Type B pancreatic cell (in vitro differentiated cells): ENCODE measurements around the gene EFNB3. TPM values are rescaled to one million over a fixed set of nuclear protein-coding genes. Genes with fewer than 3 reads are reported as not detected.
A peak's percentile ranks its signal among the peaks of the same experiment; 100 is the strongest.

Experiments used
- DNase-seq: peaks from one replicate; pipeline ENCODE4 v3.0.0; 2021; ENCODE audit warnings: mixed read lengths; ENCODE audit not compliant: unreplicated experiment; ENCODE audit errors: extremely low spot score
- H3K27ac Mint-ChIP-seq: 2 replicates; pipeline ENCODE4 v1.8.0; 2021; ENCODE audit warnings: mild to moderate bottlenecking, mixed read lengths
- H3K27me3 Mint-ChIP-seq: 2 replicates; pipeline ENCODE4 v1.8.0; 2021; ENCODE audit warnings: mixed read lengths
- H3K36me3 Mint-ChIP-seq: 2 replicates; pipeline ENCODE4 v1.8.0; 2021; ENCODE audit warnings: mixed read lengths
- H3K4me1 Mint-ChIP-seq: one replicate; pipeline ENCODE4 v1.8.0; 2021; ENCODE audit warnings: mixed read lengths; ENCODE audit not compliant: unreplicated experiment
- H3K4me3 Mint-ChIP-seq: 2 replicates; pipeline ENCODE4 v1.8.0; 2021; ENCODE audit warnings: mild to moderate bottlenecking, mixed read lengths
- H3K9me3 Mint-ChIP-seq: 2 replicates; pipeline ENCODE4 v1.8.0; 2021; ENCODE audit warnings: mixed read lengths
- CTCF ChIP-seq: fragments of 200-600 bp; sonication (generic); conservative IDR thresholded peaks from 2 replicates; pipeline ENCODE4 v1.5.0; 2021; ENCODE audit warnings: antibody characterized with exemption, mild to moderate bottlenecking
- total RNA-seq: library from RNA; stranded (reverse); gene quantifications from 2 replicates; pipeline ENCODE4 v1.2.1, GENCODE V29; 2021; ENCODE audit warnings: low replicate concordance

EFNB3 gene
- total RNA-seq, 1 donor from 2014 or later = 79.5 TPM

DNA sequence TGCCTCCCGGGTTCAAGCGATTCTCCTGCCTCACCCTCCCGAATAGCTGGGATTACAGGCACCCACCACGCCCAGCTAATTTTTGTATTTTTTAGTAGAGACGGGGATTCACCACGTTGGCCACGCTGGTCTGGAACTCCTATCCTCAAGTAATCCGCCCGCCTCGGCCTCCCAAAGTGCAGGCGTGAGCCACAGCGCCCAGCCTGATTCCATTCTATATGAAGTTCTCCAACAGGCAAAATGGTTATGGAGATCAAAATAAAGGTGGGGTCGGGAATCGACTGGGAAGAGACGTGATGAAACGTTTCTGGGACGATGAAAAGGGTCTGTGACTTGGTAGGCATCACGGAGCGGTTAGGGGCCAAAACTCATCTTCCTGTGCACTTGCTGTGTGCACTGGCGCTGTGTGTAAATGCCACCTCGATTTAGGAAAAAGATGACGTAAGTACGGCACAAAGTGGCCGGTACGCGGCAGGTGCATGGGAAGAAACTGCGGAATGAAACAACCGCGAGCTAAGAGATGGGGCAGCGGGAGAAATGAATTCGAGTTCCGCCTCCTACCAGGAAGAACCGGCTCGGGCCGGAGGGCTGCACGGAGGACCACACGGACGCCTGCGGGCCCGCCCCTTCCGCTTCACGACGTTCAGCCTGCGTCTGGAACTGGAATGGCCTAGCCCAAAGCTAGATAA lies 19.3 kb upstream of the EFNB3 start:
- peak overlapping the region; percentile 99 for H3K27ac Mint-ChIP-seq

DNA sequence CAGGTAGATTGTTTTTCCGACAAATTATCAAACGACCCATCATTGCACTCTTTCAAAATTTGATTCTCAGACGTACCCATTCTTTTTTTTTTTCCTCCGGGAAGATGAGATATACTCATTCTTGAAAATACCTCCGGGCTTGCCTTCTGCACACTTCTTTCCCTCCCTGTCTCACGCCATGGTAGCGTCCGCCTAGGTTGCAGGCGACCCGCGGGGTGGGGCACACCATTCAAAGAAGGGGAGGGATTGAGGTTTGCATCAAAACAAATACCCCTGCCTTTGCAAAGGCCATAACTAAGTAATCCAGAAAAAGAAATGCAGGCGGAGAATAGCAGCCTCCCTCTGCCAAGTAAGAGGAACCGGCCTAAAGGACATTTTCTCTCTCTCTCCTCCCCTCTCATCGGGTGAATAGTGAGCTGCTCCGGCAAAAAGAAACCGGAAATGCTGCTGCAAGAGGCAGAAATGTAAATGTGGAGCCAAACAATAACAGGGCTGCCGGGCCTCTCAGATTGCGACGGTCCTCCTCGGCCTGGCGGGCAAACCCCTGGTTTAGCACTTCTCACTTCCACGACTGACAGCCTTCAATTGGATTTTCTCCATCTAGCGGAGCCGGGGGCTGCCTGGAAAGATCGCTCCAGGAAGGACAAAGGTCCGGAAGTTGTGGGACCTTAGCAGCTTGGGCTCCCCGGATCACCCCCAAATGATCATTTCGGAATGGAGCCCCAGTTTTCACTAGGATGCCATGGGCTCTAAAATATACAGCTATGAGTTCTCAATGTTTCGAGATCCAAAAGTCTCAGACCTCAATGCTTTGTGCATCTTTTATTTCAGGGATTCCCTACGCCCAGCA lies 18.6 kb upstream of the EFNB3 start:
- H3K4me3 Mint-ChIP-seq = peak overlapping the region; percentile 97
- no peak for TF ChIP-seq CTCF
- H3K27ac Mint-ChIP-seq = peak overlapping the region; percentile 99
- H3K9me3 Mint-ChIP-seq = no peaks in the 10 kb centered on the region
- H3K4me1 Mint-ChIP-seq = peaks cover 25% of the 10 kb centered on the region
- H3K27me3 Mint-ChIP-seq = peaks cover 3% of the 10 kb centered on the region
- peak; percentile 81 for DNase-seq
- peaks cover 12% of the 10 kb centered on the region for H3K36me3 Mint-ChIP-seq

More for the DNA sequence above, 19.3 kb upstream of the EFNB3 start:
- no peak for TF ChIP-seq CTCF
- peak; percentile 93 for DNase-seq
- Mint-ChIP-seq H3K4me3 (peak overlapping the region; percentile 97), H3K27me3 (peaks cover 3% of the 10 kb centered on the region), H3K9me3 (no peaks in the 10 kb centered on the region), H3K4me1 (peaks cover 25% of the 10 kb centered on the region), H3K36me3 (peaks cover 12% of the 10 kb centered on the region)

DNA sequence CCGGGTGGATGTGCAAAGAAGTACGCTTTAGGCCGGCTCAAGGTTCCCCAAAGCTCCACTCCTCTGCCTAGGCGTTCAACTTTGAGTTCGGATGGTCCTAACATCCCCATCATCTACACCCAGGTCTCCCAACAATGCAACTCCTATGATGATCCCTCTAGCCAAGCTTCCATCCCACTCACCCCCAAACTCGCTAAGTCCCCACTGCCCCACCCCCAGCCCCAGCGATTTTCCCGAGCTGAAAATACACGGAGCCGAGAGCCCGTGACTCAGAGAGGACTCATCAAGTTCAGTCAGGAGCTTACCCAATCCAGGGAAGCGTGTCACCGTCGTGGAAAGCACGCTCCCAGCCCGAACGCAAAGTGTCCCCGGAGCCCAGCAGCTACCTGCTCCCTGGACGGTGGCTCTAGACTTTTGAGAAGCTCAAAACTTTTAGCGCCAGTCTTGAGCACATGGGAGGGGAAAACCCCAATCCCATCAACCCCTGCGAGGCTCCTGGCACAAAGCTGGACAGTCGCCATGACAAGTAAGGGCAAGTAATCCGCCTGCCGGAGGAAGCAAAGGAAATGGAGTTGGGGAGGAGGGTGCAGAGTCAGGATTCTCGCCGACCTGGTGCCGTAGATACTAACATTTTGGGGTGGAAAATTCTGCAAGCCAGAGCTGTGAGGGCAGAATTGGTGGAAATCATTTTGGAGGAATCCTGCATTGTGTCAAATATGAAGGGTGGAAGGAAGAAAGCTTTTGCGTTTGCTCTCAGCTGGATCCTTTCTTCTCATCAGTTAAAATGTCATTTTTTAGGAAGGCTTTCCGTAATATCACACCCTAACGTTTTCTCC lies 17.7 kb upstream of the EFNB3 start, which contains the start of gene TP53:
Gene TP53, minus strand, starts transcription at position 419 of the 836 bp plus-strand sequence. CDS start 10,896 bp downstream, outside the sequence.
- peak within 1 kb of the TSS; percentile 99 for H3K27ac Mint-ChIP-seq
- no peaks in the 10 kb centered on the region for H3K9me3 Mint-ChIP-seq
- no peak for TF ChIP-seq CTCF
- H3K4me3 Mint-ChIP-seq = peak within 1 kb of the TSS; percentile 97
- peak; percentile 85 for DNase-seq
- peaks cover 3% of the 10 kb centered on the region for H3K27me3 Mint-ChIP-seq
- H3K4me1 Mint-ChIP-seq = peaks cover 25% of the 10 kb centered on the region
- peaks cover 12% of the 10 kb centered on the region for H3K36me3 Mint-ChIP-seq

GRCh38 chr17:7687908-7688807 lies 16.8 kb upstream of the EFNB3 start, which contains the start of gene WRAP53:
WRAP53 (plus strand) TSS chr17:7688477; CDS start chr17:7688649, 172 bp downstream.
- Mint-ChIP-seq H3K4me1 (peaks cover 25% of the 10 kb centered on the region), H3K9me3 (no peaks in the 10 kb centered on the region), H3K27me3 (peaks cover 3% of the 10 kb centered on the region), H3K36me3 (peaks cover 12% of the 10 kb centered on the region), H3K27ac (peak within 1 kb of the TSS; percentile 99), H3K4me3 (peak within 1 kb of the TSS; percentile 97)
- TF ChIP-seq CTCF = peak; percentile 100
- peak; percentile 98 for DNase-seq
